ENCODE measurements around the gene TTLL8.

The TTLL8 gene

GRCh38 chr22:50044485-50045118 is 13.5 kb downstream of the TTLL8 start:
- DNase-seq (ENCODE audit: low spot score), result no peak
- in situ Hi-C loops (cut with MboI; ENCODE audit: low sequenced_read_pairs, unreplicated experiment), result loop anchor here (25.0 kb wide), 1 partner anchor 282 kb away; no protein-coding TSS in a partner anchor
- TF ChIP-seq CTCF (IDR thresholded peaks at IDR 0.05; ENCODE audit: borderline replicate concordance, control extremely low read depth, extremely low read depth, insufficient read depth, missing control alignments), result no peak

GRCh38 chr22:50041361-50042065 is 16.6 kb downstream of the TTLL8 start:
- in situ Hi-C loops (cut with MboI; ENCODE audit: low sequenced_read_pairs, unreplicated experiment), result loop anchor here (25.0 kb wide), 1 partner anchor 279 kb away; no protein-coding TSS in a partner anchor
- no peak for TF ChIP-seq CTCF (IDR thresholded peaks at IDR 0.05; ENCODE audit: borderline replicate concordance, control extremely low read depth, extremely low read depth, insufficient read depth, missing control alignments)
- no peak for DNase-seq (ENCODE audit: low spot score)

- in situ Hi-C loops (cut with MboI; ENCODE audit: low sequenced_read_pairs, unreplicated experiment), result loop anchor here (25.0 kb wide), 1 partner anchor 278 kb away; no protein-coding TSS in a partner anchor
Measured at GRCh38 chr22:50040717-50041116, 17.4 kb downstream of the TTLL8 start.

GRCh38 chr22:50039669-50040443 is 18.2 kb downstream of the TTLL8 start:
- no peak for DNase-seq (ENCODE audit: low spot score)
- no peak for TF ChIP-seq CTCF (IDR thresholded peaks at IDR 0.05; ENCODE audit: borderline replicate concordance, control extremely low read depth, extremely low read depth, insufficient read depth, missing control alignments)
- in situ Hi-C loops (cut with MboI; ENCODE audit: low sequenced_read_pairs, unreplicated experiment), result loop anchor here (25.0 kb wide), 1 partner anchor 278 kb away; no protein-coding TSS in a partner anchor

More at GRCh38 chr22:50040717-50041116, 17.4 kb downstream of the TTLL8 start:
- no peak for DNase-seq (ENCODE audit: low spot score)
- TF ChIP-seq CTCF (IDR thresholded peaks at IDR 0.05; ENCODE audit: borderline replicate concordance, control extremely low read depth, extremely low read depth, insufficient read depth, missing control alignments), result no peak

GRCh38 chr22:50035976-50036724 is 21.9 kb downstream of the TTLL8 start:
- in situ Hi-C loops (cut with MboI; ENCODE audit: low sequenced_read_pairs, unreplicated experiment), result loop anchor here (25.0 kb wide), 1 partner anchor 274 kb away; no protein-coding TSS in a partner anchor
- TF ChIP-seq CTCF (IDR thresholded peaks at IDR 0.05; ENCODE audit: borderline replicate concordance, control extremely low read depth, extremely low read depth, insufficient read depth, missing control alignments), result no peak
- DNase-seq (ENCODE audit: low spot score), result no peak

All from GM13976 (cell line).